ENCODE results near the gene ESPN. TPM values are rescaled to one million over a fixed set of nuclear protein-coding genes. Genes with fewer than 3 reads are reported as not detected.
A peak's percentile ranks its signal among the peaks of the same experiment; 100 is the strongest.

Gene ESPN
- total RNA-seq, 2 donors from 2014 or later = 4.1 to 10.5 TPM

- DNase-seq = no peak
- 89 to 91% methylated on average over 4 to 5 of the region's 5 CpGs for WGBS, 2 experiments (ENCODE audit: insufficient coverage in 1 of 2, insufficient read length in 1 of 2)
- H3K36me3 Mint-ChIP-seq (ENCODE audit: low read depth) = no peaks in the 10 kb centered on the region
- no peak overlapping the region for H3K4me3 Mint-ChIP-seq
- H3K27ac Mint-ChIP-seq = no peak overlapping the region
- H3K9me3 ChIP-seq (ENCODE audit: control insufficient read depth, low read length) = no peaks in the 10 kb centered on the region
- peaks cover 95% of the 10 kb centered on the region for H3K27me3 Mint-ChIP-seq (ENCODE audit: insufficient read depth)
- H3K4me1 Mint-ChIP-seq = peaks cover 4% of the 10 kb centered on the region
- H3K4me1 ChIP-seq (ENCODE audit: control insufficient read depth, insufficient read depth, low read length) = peaks cover 4% of the 10 kb centered on the region
- no peak overlapping the region for H3K4me3 ChIP-seq (ENCODE audit: low read length)
- no peak for TF ChIP-seq CTCF (conservative IDR thresholded peaks at IDR 0.05)
- H3K9ac ChIP-seq (ENCODE audit: extremely low read depth, low read length, poor library complexity, severe bottlenecking) = no peak overlapping the region
- H3K9me3 Mint-ChIP-seq = no peaks in the 10 kb centered on the region
- H3K27ac ChIP-seq (ENCODE audit: low read depth, low read length) = no peak overlapping the region
- peaks cover 81% of the 10 kb centered on the region for H3K27me3 ChIP-seq (ENCODE audit: control insufficient read depth, insufficient read depth, low read length, poor library complexity, severe bottlenecking)
- H3K36me3 ChIP-seq (ENCODE audit: control insufficient read depth, insufficient read depth, low read length) = no peaks in the 10 kb centered on the region
Observed at GRCh38 chr1:6416906-6417305, 7.7 kb upstream of the ESPN start.

GRCh38 chr1:6417961-6418667 lies 6.5 kb upstream of the ESPN start:
- H3K36me3 Mint-ChIP-seq (ENCODE audit: low read depth) = no peaks in the 10 kb centered on the region
- H3K4me3 Mint-ChIP-seq = no peak overlapping the region
- TF ChIP-seq CTCF (conservative IDR thresholded peaks at IDR 0.05) = no peak
- peaks cover 88% of the 10 kb centered on the region for H3K27me3 ChIP-seq (ENCODE audit: control insufficient read depth, insufficient read depth, low read length, poor library complexity, severe bottlenecking)
- no peak for DNase-seq
- H3K36me3 ChIP-seq (ENCODE audit: control insufficient read depth, insufficient read depth, low read length) = no peaks in the 10 kb centered on the region
- no peak overlapping the region for H3K27ac Mint-ChIP-seq
- H3K27me3 Mint-ChIP-seq (ENCODE audit: insufficient read depth) = peaks cover 99% of the 10 kb centered on the region
- WGBS, 2 experiments (ENCODE audit: insufficient coverage in 1 of 2, insufficient read length in 1 of 2) = 69 to 83% methylated on average over 6 to 8 of the region's 8 CpGs
- H3K4me3 ChIP-seq (ENCODE audit: low read length) = no peak overlapping the region
- no peak overlapping the region for H3K27ac ChIP-seq (ENCODE audit: low read depth, low read length)
- H3K9me3 ChIP-seq (ENCODE audit: control insufficient read depth, low read length) = no peaks in the 10 kb centered on the region
- H3K4me1 Mint-ChIP-seq = peaks cover 4% of the 10 kb centered on the region
- no peak overlapping the region for H3K9ac ChIP-seq (ENCODE audit: extremely low read depth, low read length, poor library complexity, severe bottlenecking)
- H3K9me3 Mint-ChIP-seq = no peaks in the 10 kb centered on the region
- H3K4me1 ChIP-seq (ENCODE audit: control insufficient read depth, insufficient read depth, low read length) = peaks cover 4% of the 10 kb centered on the region

- Mint-ChIP-seq H3K27me3 (ENCODE audit: insufficient read depth) (peaks cover 99% of the 10 kb centered on the region), H3K4me1 (peaks cover 4% of the 10 kb centered on the region), H3K4me3 (peak overlapping the region; percentile 37), H3K36me3 (ENCODE audit: low read depth) (no peaks in the 10 kb centered on the region), H3K27ac (no peak overlapping the region), H3K9me3 (no peaks in the 10 kb centered on the region)
- Histone ChIP-seq H3K4me3 (ENCODE audit: low read length) (no peak overlapping the region), H3K9ac (ENCODE audit: extremely low read depth, low read length, poor library complexity, severe bottlenecking) (no peak overlapping the region), H3K27ac (ENCODE audit: low read depth, low read length) (no peak overlapping the region), H3K4me1 (ENCODE audit: control insufficient read depth, insufficient read depth, low read length) (peaks cover 4% of the 10 kb centered on the region), H3K9me3 (ENCODE audit: control insufficient read depth, low read length) (no peaks in the 10 kb centered on the region), H3K36me3 (ENCODE audit: control insufficient read depth, insufficient read depth, low read length) (no peaks in the 10 kb centered on the region), H3K27me3 (ENCODE audit: control insufficient read depth, insufficient read depth, low read length, poor library complexity, severe bottlenecking) (peaks cover 95% of the 10 kb centered on the region)
- 21 to 27% methylated on average over 29 to 69 of the region's 69 CpGs for WGBS, 2 experiments (ENCODE audit: insufficient coverage in 1 of 2, insufficient read length in 1 of 2)
- peak; percentile 68 for DNase-seq
- TF ChIP-seq CTCF (conservative IDR thresholded peaks at IDR 0.05) = no peak
Observed at GRCh38 chr1:6418668-6419396, 5.7 kb upstream of the ESPN start.
